Natural killer cell (primary cell): ENCODE data around the gene CTTNBP2NL. TPM values are rescaled to one million over a fixed set of nuclear protein-coding genes. Genes with fewer than 3 reads are reported as not detected.

Source experiments
- ATAC-seq, 3 donors: fragments of 150-1000 bp in 2 of 3; fragments of 200-7000 bp in 1 of 3; cut with Tn5 transposase; 1 replicate in 1 of 3; 2 replicates in 2 of 3; pipeline ENCODE4 v1.10.0; 2021; ENCODE audit warnings: mild to moderate bottlenecking in 2 of 3, moderate library complexity in 2 of 3
- DNase-seq, 2 donors: peaks; one replicate each; pipeline versions ENCODE4 v3.0.0 to v3.0.0-alpha.2; 2013 to 2021; ENCODE audit warnings: mixed read lengths in 1 of 2
- H3K27ac ChIP-seq: one replicate; pipeline ENCODE4 v1.5.1; 2013; ENCODE audit warnings: mild to moderate bottlenecking, low read length
- H3K27me3 ChIP-seq: one replicate; pipeline ENCODE4 v1.6.1; 2013; ENCODE audit warnings: low read length; ENCODE audit not compliant: control insufficient read depth, insufficient read depth
- H3K36me3 ChIP-seq: one replicate; pipeline ENCODE4 v1.6.1; 2013; ENCODE audit warnings: low read length; ENCODE audit not compliant: control insufficient read depth, insufficient read depth
- H3K4me1 ChIP-seq: one replicate; pipeline ENCODE4 v1.6.1; 2013; ENCODE audit warnings: low read length; ENCODE audit not compliant: control insufficient read depth, insufficient read depth
- H3K4me3 ChIP-seq: one replicate; pipeline ENCODE4 v1.5.1; 2013; ENCODE audit warnings: low read length
- H3K9me3 ChIP-seq: one replicate; pipeline ENCODE4 v1.6.1; 2013; ENCODE audit warnings: low read length; ENCODE audit not compliant: control insufficient read depth, insufficient read depth
- H3K27ac Mint-ChIP-seq, 2 donors: one replicate each; pipeline ENCODE4 v1.8.0; 2022; ENCODE audit warnings: mild to moderate bottlenecking in 2 of 2, mixed read lengths in 2 of 2, moderate library complexity in 1 of 2
- H3K27me3 Mint-ChIP-seq, 2 donors: one replicate each; pipeline ENCODE4 v1.8.0; 2022; ENCODE audit warnings: low read depth in 2 of 2, mixed read lengths in 2 of 2
- H3K36me3 Mint-ChIP-seq: one replicate; pipeline ENCODE4 v1.8.0; 2022; ENCODE audit warnings: mixed read lengths
- H3K4me1 Mint-ChIP-seq, 2 donors: one replicate each; pipeline ENCODE4 v1.8.0; 2022; ENCODE audit warnings: mixed read lengths in 2 of 2
- H3K4me3 Mint-ChIP-seq: one replicate; pipeline ENCODE4 v1.8.0; 2022; ENCODE audit warnings: mild to moderate bottlenecking, moderate library complexity, mixed read lengths
- H3K9me3 Mint-ChIP-seq, 2 donors: one replicate each; pipeline ENCODE4 v1.8.0; 2022; ENCODE audit warnings: mixed read lengths in 2 of 2
- CTCF ChIP-seq: fragments of 200-600 bp; IDR thresholded peaks from one replicate; pipeline ENCODE4 v1.8.0; 2022; ENCODE audit warnings: antibody characterized with exemption
- WGBS: methylation state at CpG from one replicate; pipeline ENCODE4 v1.1.7; 2013; ENCODE audit warnings: missing lambda C conversion rate; ENCODE audit not compliant: insufficient coverage; 5-methylcytosine and 5-hydroxymethylcytosine counted together
- intact Hi-C: fragments of 100-400 bp; cut with micrococcal nuclease; formaldehyde crosslinking; loops from one replicate; pipeline ENCODE4 v1.14.2; 2022
- total RNA-seq, 4 donors: library from RNA; stranded (reverse); fragments of 120-200 nt in 1 of 4; gene quantifications; one replicate each; pipeline versions ENCODE4 v1.2.3 to v1.2.4, GENCODE V29; 2013 to 2022

Gene CTTNBP2NL
- total RNA-seq, 3 donors from 2014 or later (not counting 1 experiment from before 2014, with no cell fraction given), result 0.07 to 0.94 (median 0.15) TPM

- H3K9me3 ChIP-seq, result no peaks in the 10 kb centered on the region
- peaks cover 51 to 55% of the 10 kb centered on the region in 2 donors for H3K27me3 Mint-ChIP-seq
- H3K27me3 ChIP-seq, result peaks cover 32% of the 10 kb centered on the region
- no peak overlapping the region for H3K4me3 Mint-ChIP-seq
- no peak overlapping the region for H3K27ac Mint-ChIP-seq
- no peaks in the 10 kb centered on the region for H3K36me3 Mint-ChIP-seq
- 82% methylated on average over 3 of the region's 3 CpGs for WGBS
- H3K27ac ChIP-seq, result no peak overlapping the region
- peaks cover 0 to 8% of the 10 kb centered on the region in 2 donors for H3K4me1 Mint-ChIP-seq
- no peak overlapping the region for H3K4me3 ChIP-seq
- H3K9me3 Mint-ChIP-seq, result no peaks in the 10 kb centered on the region
- ATAC-seq, result no peak
- H3K4me1 ChIP-seq, result peaks cover 24% of the 10 kb centered on the region
- TF ChIP-seq CTCF, result no peak
- no peak for DNase-seq
- intact Hi-C loops, result loop anchor here (10.0 kb wide), 1 partner anchor 299 kb away; no protein-coding TSS in a partner anchor
- no peaks in the 10 kb centered on the region for H3K36me3 ChIP-seq
These were observed 109.9 kb downstream of the CTTNBP2NL start for GRCh38 chr1:112505878-112506277.

GRCh38 chr1:112506306-112506705 is 110.3 kb downstream of the CTTNBP2NL start:
- no peak for TF ChIP-seq CTCF

GRCh38 chr1:112506731-112507130 is 110.7 kb downstream of the CTTNBP2NL start:
- Mint-ChIP-seq H3K4me1 (peaks cover 0 to 8% of the 10 kb centered on the region in 2 donors), H3K27ac (no peak overlapping the region), H3K36me3 (no peaks in the 10 kb centered on the region), H3K9me3 (no peaks in the 10 kb centered on the region), H3K4me3 (peak overlapping the region; percentile 89), H3K27me3 (peaks cover 44 to 50% of the 10 kb centered on the region in 2 donors)
- H3K27ac ChIP-seq, result no peak overlapping the region
- no peak for DNase-seq
- TF ChIP-seq CTCF, result no peak
- H3K9me3 ChIP-seq, result no peaks in the 10 kb centered on the region
- ATAC-seq, result no peak
- H3K27me3 ChIP-seq, result peaks cover 24% of the 10 kb centered on the region
- H3K4me3 ChIP-seq, result no peak overlapping the region
- no peaks in the 10 kb centered on the region for H3K36me3 ChIP-seq
- 97% methylated on average over 8 of the region's 8 CpGs for WGBS
- intact Hi-C loops, result loop anchor here (10.0 kb wide), 1 partner anchor 298 kb away; no protein-coding TSS in a partner anchor
- H3K4me1 ChIP-seq, result peaks cover 22% of the 10 kb centered on the region

More at GRCh38 chr1:112506306-112506705, 110.3 kb downstream of the CTTNBP2NL start:
- intact Hi-C loops, result loop anchor here (10.0 kb wide), 1 partner anchor 298 kb away; no protein-coding TSS in a partner anchor
- Histone ChIP-seq H3K4me3 (no peak overlapping the region), H3K36me3 (no peaks in the 10 kb centered on the region), H3K27me3 (peaks cover 28% of the 10 kb centered on the region), H3K4me1 (peaks cover 24% of the 10 kb centered on the region), H3K9me3 (no peaks in the 10 kb centered on the region), H3K27ac (no peak overlapping the region)
- DNase-seq, result no peak
- Mint-ChIP-seq H3K27me3 (peaks cover 46 to 51% of the 10 kb centered on the region in 2 donors), H3K36me3 (no peaks in the 10 kb centered on the region), H3K4me1 (peaks cover 0 to 8% of the 10 kb centered on the region in 2 donors), H3K9me3 (no peaks in the 10 kb centered on the region), H3K27ac (no peak overlapping the region), H3K4me3 (no peak overlapping the region)
- no peak for ATAC-seq
- WGBS, result 50% methylated on average over 1 of the region's 2 CpGs

GRCh38 chr1:112507336-112507735 is 111.3 kb downstream of the CTTNBP2NL start:
- H3K4me3 Mint-ChIP-seq, result peak overlapping the region; percentile 89
- no peak overlapping the region for H3K27ac Mint-ChIP-seq
- DNase-seq (no peak), ATAC-seq (no peak)
- Histone ChIP-seq H3K9me3 (no peaks in the 10 kb centered on the region), H3K36me3 (no peaks in the 10 kb centered on the region), H3K4me1 (peaks cover 16% of the 10 kb centered on the region), H3K27me3 (peaks cover 20% of the 10 kb centered on the region), H3K27ac (no peak overlapping the region), H3K4me3 (no peak overlapping the region)
- no peaks in the 10 kb centered on the region for H3K9me3 Mint-ChIP-seq
- H3K4me1 Mint-ChIP-seq, result peaks cover 0 to 8% of the 10 kb centered on the region in 2 donors
- peaks cover 42 to 54% of the 10 kb centered on the region in 2 donors for H3K27me3 Mint-ChIP-seq
- intact Hi-C loops, result loop anchor here (10.0 kb wide), 1 partner anchor 297 kb away; no protein-coding TSS in a partner anchor
- WGBS, result 93% methylated on average over 4 of the region's 9 CpGs
- H3K36me3 Mint-ChIP-seq, result no peaks in the 10 kb centered on the region
- TF ChIP-seq CTCF, result no peak
